GM03348 (cell line): ENCODE measurements around the gene CAMK2G.
A peak's percentile ranks its signal among the peaks of the same experiment; 100 is the strongest.
"Not testable (repeated sequence)": the region's sequence is repeated elsewhere in the genome, so short reads cannot be mapped to it uniquely, and the experiment has no call there.

Source experiments
- DNase-seq: peaks from one replicate; pipeline ENCODE4 v3.0.0; 2012; ENCODE audit warnings: low spot score

The CAMK2G gene

GRCh38 chr10:73902351-73902750 lies 28.0 kb upstream of the CAMK2G start:
- DNase-seq, result no peak

- DNase-seq, result no peak
Observed at GRCh38 chr10:73901261-73901660, 26.9 kb upstream of the CAMK2G start.

- no peak for DNase-seq
Observed at GRCh38 chr10:73900064-73900463, 25.7 kb upstream of the CAMK2G start.

GRCh38 chr10:73899423-73899822 lies 25.1 kb upstream of the CAMK2G start:
- peak; percentile 78 for DNase-seq

- no peak for DNase-seq
Observed at GRCh38 chr10:73898730-73899410, 24.5 kb upstream of the CAMK2G start.

- no peak for DNase-seq
Observed at GRCh38 chr10:73897693-73898092, 23.3 kb upstream of the CAMK2G start.

GRCh38 chr10:73895381-73895780 lies 21.0 kb upstream of the CAMK2G start:
- DNase-seq, result not testable (repeated sequence)

- peak; percentile 58 for DNase-seq
Observed at GRCh38 chr10:73894245-73894971, 20.1 kb upstream of the CAMK2G start.

- DNase-seq, result no peak
Observed at GRCh38 chr10:73893426-73893825, 19.1 kb upstream of the CAMK2G start.

- no peak for DNase-seq
Observed at GRCh38 chr10:73892310-73893030, 18.1 kb upstream of the CAMK2G start.

- no peak for DNase-seq
Observed at GRCh38 chr10:73891540-73891939, 17.2 kb upstream of the CAMK2G start.

GRCh38 chr10:73890830-73891229 lies 16.5 kb upstream of the CAMK2G start:
- not testable (repeated sequence) for DNase-seq

- no peak for DNase-seq
Observed at GRCh38 chr10:73890261-73890660, 15.9 kb upstream of the CAMK2G start.

- not testable (repeated sequence) for DNase-seq
Observed at GRCh38 chr10:73889416-73889815, 15.1 kb upstream of the CAMK2G start.

- DNase-seq, result peak; percentile 72
Observed at GRCh38 chr10:73889014-73889413, 14.7 kb upstream of the CAMK2G start.

GRCh38 chr10:73888514-73888913 lies 14.2 kb upstream of the CAMK2G start:
- no peak for DNase-seq

GRCh38 chr10:73887294-73888039 lies 13.1 kb upstream of the CAMK2G start:
- peak; percentile 84 for DNase-seq

- no peak for DNase-seq
Observed at GRCh38 chr10:73886661-73887293, 12.4 kb upstream of the CAMK2G start.

GRCh38 chr10:73886085-73886529 lies 11.8 kb upstream of the CAMK2G start:
- peak; percentile 88 for DNase-seq

GRCh38 chr10:73884017-73884416 lies 9.7 kb upstream of the CAMK2G start:
- no peak for DNase-seq

- DNase-seq, result no peak
Observed at GRCh38 chr10:73881221-73881919, 7.0 kb upstream of the CAMK2G start.
